Testis (tissue), 3 donors: ENCODE results near the gene DCBLD2. TPM values are rescaled to one million over a fixed set of nuclear protein-coding genes. Genes with fewer than 3 reads are reported as not detected.

Experiments used
- DNase-seq: peaks from one replicate; pipeline ENCODE4 v3.0.0-alpha.2; 2019
- H3K27ac ChIP-seq, 2 donors: fragments of 200-600 bp; sonication (generic); one replicate each; pipeline ENCODE4 v1.5.1; 2019
- H3K27me3 ChIP-seq: fragments of 200-600 bp; sonication (generic); one replicate; pipeline ENCODE4 v1.5.1; 2019
- H3K36me3 ChIP-seq: fragments of 200-600 bp; sonication (generic); one replicate; pipeline ENCODE4 v1.5.1; 2017; ENCODE audit warnings: low read depth; ENCODE audit errors: missing control alignments
- H3K4me1 ChIP-seq: fragments of 200-600 bp; sonication (generic); one replicate; pipeline ENCODE4 v1.5.1; 2019
- H3K4me3 ChIP-seq, 2 donors: fragments of 200-600 bp; sonication (generic); one replicate each; pipeline ENCODE4 v1.5.1; 2017 to 2019
- H3K9me3 ChIP-seq: fragments of 200-600 bp; sonication (generic); one replicate; pipeline ENCODE4 v1.5.1; 2017
- POLR2A ChIP-seq: fragments of 450-650 bp; IDR thresholded peaks from one replicate; pipeline ENCODE4 v1.6.1; 2017; ENCODE audit warnings: antibody characterized with exemption, mild to moderate bottlenecking, moderate library complexity
- WGBS, 2 donors: methylation state at CpG; one replicate each; pipeline ENCODE4 v1.1.5; 2018; 5-methylcytosine and 5-hydroxymethylcytosine counted together
- intact Hi-C: fragments of 100-400 bp; cut with DNase I; formaldehyde crosslinking; loops from one replicate; pipeline ENCODE4 v1.15.1; 2023; ENCODE audit warnings: low total_unique reads
- polyA plus RNA-seq: library from polyadenylated mRNA; stranded (reverse); fragments of 350-450 nt; fragmentation: Illumina TruSeq; extraction: RNeasy Lipid Tissue Mini Kit (QIAGEN cat#74804); gene quantifications from one replicate; pipeline ENCODE4 v1.2.3, GENCODE V29; 2014; ENCODE audit warnings: low read depth, low replicate concordance; ENCODE audit not compliant: insufficient read depth
- total RNA-seq, 2 donors: library from RNA; depleted of rRNA; stranded (reverse); fragments of >200 nt; gene quantifications; one replicate each; pipeline ENCODE4 v1.2.3, GENCODE V29; 2016
- TF ChIP-seq, protein P1 (sequence below), 3 experiments: fragments of 450-650 bp in 2 of 3; fragments of 200-600 bp in 1 of 3; sonication (generic) in 1 of 3; IDR thresholded peaks; one replicate each; pipeline ENCODE4 v1.5.1; 2016 to 2019; ENCODE audit warnings: antibody characterized with exemption in 3 of 3, mild to moderate bottlenecking in 2 of 3, moderate library complexity in 1 of 3

DCBLD2 gene
- total and polyA plus RNA-seq, 3 donors from 2014 or later, result 48.5 to 211 (median 161) TPM

DNA sequence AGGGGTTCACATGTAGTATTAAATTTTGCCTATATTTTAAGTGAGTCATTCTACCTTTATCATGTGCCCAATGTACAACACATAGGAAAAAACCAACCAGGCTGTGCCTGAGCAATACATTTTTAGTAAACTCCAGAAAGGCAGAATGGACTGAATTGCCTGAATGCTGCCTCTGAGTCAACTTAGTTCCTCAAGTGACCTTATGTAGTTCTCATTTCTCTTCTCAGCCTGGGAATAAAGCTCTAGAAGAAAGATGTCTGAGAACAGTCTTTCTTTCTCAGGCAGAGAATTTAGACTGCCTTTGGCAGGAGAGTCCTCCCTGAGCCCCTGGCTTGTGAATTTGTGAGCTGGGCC, 125.4 kb downstream of the DCBLD2 start:
- Histone ChIP-seq H3K27ac (no peak overlapping the region), H3K9me3 (no peaks in the 10 kb centered on the region), H3K4me3 (no peak overlapping the region), H3K36me3 (no peaks in the 10 kb centered on the region), H3K4me1 (no peaks in the 10 kb centered on the region), H3K27me3 (no peaks in the 10 kb centered on the region)
- no peak for DNase-seq
- TF ChIP-seq, protein P1, sequence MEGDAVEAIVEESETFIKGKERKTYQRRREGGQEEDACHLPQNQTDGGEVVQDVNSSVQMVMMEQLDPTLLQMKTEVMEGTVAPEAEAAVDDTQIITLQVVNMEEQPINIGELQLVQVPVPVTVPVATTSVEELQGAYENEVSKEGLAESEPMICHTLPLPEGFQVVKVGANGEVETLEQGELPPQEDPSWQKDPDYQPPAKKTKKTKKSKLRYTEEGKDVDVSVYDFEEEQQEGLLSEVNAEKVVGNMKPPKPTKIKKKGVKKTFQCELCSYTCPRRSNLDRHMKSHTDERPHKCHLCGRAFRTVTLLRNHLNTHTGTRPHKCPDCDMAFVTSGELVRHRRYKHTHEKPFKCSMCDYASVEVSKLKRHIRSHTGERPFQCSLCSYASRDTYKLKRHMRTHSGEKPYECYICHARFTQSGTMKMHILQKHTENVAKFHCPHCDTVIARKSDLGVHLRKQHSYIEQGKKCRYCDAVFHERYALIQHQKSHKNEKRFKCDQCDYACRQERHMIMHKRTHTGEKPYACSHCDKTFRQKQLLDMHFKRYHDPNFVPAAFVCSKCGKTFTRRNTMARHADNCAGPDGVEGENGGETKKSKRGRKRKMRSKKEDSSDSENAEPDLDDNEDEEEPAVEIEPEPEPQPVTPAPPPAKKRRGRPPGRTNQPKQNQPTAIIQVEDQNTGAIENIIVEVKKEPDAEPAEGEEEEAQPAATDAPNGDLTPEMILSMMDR (IDR thresholded peaks at IDR 0.05), result no peak
- no peak for TF ChIP-seq POLR2A
- intact Hi-C loops, result no loop called here

DNA sequence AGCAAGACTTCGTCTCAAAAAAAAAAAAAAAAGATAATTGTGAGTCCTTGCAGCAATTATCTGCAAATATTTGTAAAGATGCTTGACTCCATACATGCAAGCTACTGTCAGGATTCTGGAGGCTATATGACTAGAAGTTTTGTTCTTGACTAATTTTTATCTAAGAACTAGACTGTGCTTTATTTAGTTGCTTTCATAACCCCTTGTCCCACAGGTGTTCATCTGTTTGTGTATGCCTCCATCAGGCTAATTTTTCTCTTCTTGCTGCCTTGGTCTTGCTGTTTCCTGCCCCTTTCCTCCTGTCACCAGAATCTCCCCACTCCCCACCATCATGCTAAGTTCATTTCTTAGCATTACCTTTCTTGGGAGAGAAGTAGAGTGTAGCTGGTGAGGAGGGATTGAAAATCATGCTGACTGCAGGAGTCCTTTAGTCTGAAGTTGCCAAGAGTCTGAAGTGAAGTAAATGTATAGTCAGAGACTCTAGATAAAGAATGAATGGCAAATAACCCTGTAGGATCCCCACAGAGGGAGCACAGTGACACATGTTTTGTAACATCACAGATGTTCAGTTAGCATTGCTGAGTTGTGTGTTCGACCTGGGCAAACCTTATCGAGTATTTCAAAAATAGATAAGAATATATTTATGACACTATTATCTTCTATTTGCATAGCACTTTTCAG, 125.9 kb downstream of the DCBLD2 start:
- Histone ChIP-seq H3K4me3 (no peak overlapping the region), H3K9me3 (no peaks in the 10 kb centered on the region), H3K4me1 (no peaks in the 10 kb centered on the region), H3K27me3 (no peaks in the 10 kb centered on the region), H3K27ac (no peak overlapping the region), H3K36me3 (no peaks in the 10 kb centered on the region)
- DNase-seq, result no peak
- TF ChIP-seq, protein P1 (IDR thresholded peaks at IDR 0.05), result no peak
- TF ChIP-seq POLR2A, result no peak
- intact Hi-C loops, result no loop called here
- 77 to 78% methylated on average over 3 of the region's 3 CpGs for WGBS, 2 donors

DNA sequence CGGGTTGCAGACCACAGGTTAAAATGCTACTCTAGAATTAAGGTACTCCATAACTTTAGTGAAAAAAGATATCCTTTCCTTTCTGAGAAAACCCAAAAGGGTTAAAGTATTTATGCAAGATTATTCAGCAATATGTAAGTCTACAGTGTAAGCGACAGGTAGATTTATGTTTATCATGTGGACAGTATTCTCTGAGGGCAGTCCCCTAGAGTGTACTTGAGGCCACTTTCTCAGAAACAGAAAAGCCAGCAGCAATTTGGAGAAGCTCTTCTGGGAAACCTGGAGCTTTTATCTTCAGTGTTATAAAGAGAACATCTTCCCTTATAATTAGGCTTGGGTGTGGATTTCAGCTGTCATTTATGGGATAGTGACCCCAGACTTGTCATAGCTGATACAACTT, 129.5 kb downstream of the DCBLD2 start:
- Histone ChIP-seq H3K27ac (no peak overlapping the region), H3K4me3 (no peak overlapping the region), H3K36me3 (no peaks in the 10 kb centered on the region), H3K9me3 (no peaks in the 10 kb centered on the region), H3K4me1 (no peaks in the 10 kb centered on the region), H3K27me3 (no peaks in the 10 kb centered on the region)
- DNase-seq, result no peak
- no peak for TF ChIP-seq POLR2A
- TF ChIP-seq, protein P1 (IDR thresholded peaks at IDR 0.05), result no peak
- 90 to 93% methylated on average over 2 of the region's 2 CpGs for WGBS, 2 donors
- intact Hi-C loops, result no loop called here

DNA sequence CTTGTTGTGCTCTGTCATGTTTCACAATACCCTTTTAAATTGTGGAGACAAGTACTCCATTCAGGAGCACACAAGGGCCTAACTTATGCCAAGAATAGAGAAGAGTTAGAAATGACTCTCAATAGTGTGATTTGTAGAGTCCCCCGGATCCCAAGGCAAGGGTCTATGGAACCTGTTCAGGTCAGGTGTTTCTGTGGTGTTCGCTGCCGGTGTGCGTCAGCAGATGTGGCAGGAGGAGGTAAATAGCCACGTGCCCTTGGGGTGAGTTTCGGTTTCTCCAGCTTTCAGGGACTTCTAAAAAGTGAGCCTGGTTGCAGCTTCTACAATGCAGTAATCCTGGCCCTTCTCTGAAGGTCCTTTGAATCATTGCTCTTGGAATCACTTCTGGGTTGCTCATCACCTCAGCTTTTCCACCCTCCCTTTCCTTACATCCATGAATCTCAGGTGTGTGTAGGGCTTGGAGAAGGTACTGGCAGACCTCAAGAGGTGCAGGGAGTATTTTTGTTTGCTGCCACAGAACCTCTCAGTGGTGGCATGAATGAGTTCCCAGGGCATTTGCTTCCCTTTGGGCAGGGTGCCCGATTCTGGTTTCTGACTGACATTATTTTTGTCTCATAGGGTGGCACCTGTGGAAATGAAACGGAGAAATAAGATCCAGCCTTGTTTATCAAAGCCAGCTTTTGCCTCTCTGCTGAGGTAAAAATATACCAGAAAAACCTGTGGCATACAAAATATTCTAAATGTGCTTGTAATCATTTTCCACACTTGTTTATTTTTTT, 131.0 kb downstream of the DCBLD2 start:
- intact Hi-C loops, result no loop called here
- H3K4me3 ChIP-seq, result no peak overlapping the region
- TF ChIP-seq POLR2A, result no peak
- TF ChIP-seq, protein P1 (IDR thresholded peaks at IDR 0.05), result no peak
- no peaks in the 10 kb centered on the region for H3K36me3 ChIP-seq
- WGBS, 2 donors, result 83 to 93% methylated on average over 8 of the region's 8 CpGs
- H3K27me3 ChIP-seq, result no peaks in the 10 kb centered on the region
- DNase-seq, result no peak
- H3K27ac ChIP-seq, result no peak overlapping the region
- H3K9me3 ChIP-seq, result no peaks in the 10 kb centered on the region
- no peaks in the 10 kb centered on the region for H3K4me1 ChIP-seq

DNA sequence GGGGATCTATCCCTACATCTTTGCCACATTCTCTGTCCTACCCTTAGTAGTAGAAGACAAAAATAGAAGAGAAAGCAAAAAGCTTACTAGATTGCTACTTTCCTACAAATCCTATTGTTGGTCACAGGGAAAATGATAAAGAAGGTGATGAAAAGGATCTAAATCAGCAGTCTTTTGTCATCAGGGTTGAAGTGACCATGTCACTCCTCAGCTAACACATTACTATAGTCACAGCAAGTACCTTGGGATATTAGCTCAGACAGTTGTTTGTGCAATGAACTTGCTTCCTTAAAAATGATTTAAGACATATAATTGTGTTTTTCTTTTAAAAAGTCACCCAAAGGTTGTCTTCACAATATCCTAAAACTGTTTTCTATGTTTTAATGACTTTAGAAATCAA, 132.0 kb downstream of the DCBLD2 start:
- H3K27ac ChIP-seq, result no peak overlapping the region

More for the DNA sequence above, 132.0 kb downstream of the DCBLD2 start:
- no peak for TF ChIP-seq POLR2A
- TF ChIP-seq, protein P1 (IDR thresholded peaks at IDR 0.05), result no peak
- no peak overlapping the region for H3K4me3 ChIP-seq
- DNase-seq, result no peak
- H3K27me3 ChIP-seq, result no peaks in the 10 kb centered on the region
- no peaks in the 10 kb centered on the region for H3K9me3 ChIP-seq
- H3K36me3 ChIP-seq, result no peaks in the 10 kb centered on the region
- no peaks in the 10 kb centered on the region for H3K4me1 ChIP-seq
- intact Hi-C loops, result no loop called here
